ENCODE data around the gene RASA3. TPM values are rescaled to one million over a fixed set of nuclear protein-coding genes. Genes with fewer than 3 reads are reported as not detected.

Gene RASA3
- total and polyA plus RNA-seq, 9 of the 15 experiments (the other 6 are each of a cell fraction or from before 2014, with no cell fraction given): 0.72 to 25.3 (median 14.4) TPM

DNA sequence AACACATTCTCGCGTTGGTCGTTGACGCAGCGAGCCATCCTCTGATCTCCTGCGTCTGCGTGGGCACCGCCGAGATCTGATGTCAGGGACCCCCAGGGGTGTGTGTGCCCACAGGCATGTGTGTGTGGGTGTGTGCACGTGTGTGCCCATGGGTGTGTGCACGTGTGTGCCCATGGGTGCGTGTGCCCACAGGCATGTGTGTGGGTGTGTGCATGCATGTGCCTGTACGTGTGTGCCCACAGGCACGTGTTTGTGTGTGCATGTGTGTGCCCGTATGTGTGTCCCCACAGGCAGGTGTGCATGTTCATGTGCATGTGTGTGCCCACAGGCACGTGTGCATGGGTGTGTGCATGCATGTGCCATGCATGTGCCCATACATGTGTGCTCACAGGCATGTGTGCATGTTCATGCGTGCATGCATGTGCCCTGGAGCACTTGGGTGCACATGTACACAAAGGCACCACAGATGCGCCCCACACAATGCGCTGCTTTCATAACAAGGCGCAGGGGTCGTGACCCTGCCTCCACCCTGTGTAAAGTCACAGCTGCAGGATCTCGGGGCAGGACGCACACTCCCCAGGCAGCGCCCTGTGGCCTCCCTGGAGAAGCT, 77.5 kb downstream of the RASA3 start:
- intact Hi-C loops (cut with micrococcal nuclease) (no loop called here), in situ Hi-C loops (cut with MboI) (no loop called here)
- peaks cover 8% of the 10 kb centered on the region; the same call in 2 of the 3 replicates for H3K79me2 ChIP-seq (ENCODE audit: control insufficient read depth, insufficient read depth, low read length)
- H3K9me3 ChIP-seq (replicated peaks; ENCODE audit: control insufficient read depth, insufficient read depth, low read depth, low read length): no peaks in the 10 kb centered on the region
- no peak overlapping the region for H3K9ac ChIP-seq (ENCODE audit: insufficient read depth in 1 of 2, low read depth in 2 of 2, low read length in 2 of 2)
- H3K4me2 ChIP-seq (ENCODE audit: insufficient read depth, low read length): no peak overlapping the region
- no peak overlapping the region for H2AFZ ChIP-seq (ENCODE audit: low read depth, low read length)
- POLR2A ChIA-PET: interaction anchor here (0.6 kb wide), 1 partner anchor 11 kb away, joined by 3 read pairs; no protein-coding TSS in a partner anchor
- no peaks in the 10 kb centered on the region for H4K20me1 ChIP-seq (replicated peaks; ENCODE audit: control insufficient read depth, insufficient read depth, low read length)
- H3K4me3 ChIP-seq: no peak overlapping the region
- DNase-seq (ENCODE audit: extremely low read depth in 1 of 4, low spot score in 3 of 4) (no peak), FAIRE-seq (no peak), ATAC-seq (no peak)
- H3K4me1 ChIP-seq (replicated peaks in 1 of 2; ENCODE audit: control insufficient read depth in 2 of 2, insufficient read depth in 2 of 2, low read length in 2 of 2): peaks cover 4 to 59% of the 10 kb centered on the region in 2 experiments; a peak in 4 of 5 replicates
- BruUV-seq (replicated peaks): no TSS peak
- H3K9me1 ChIP-seq (ENCODE audit: control insufficient read depth, insufficient read depth, low read length): no peaks in the 10 kb centered on the region
- CTCF ChIA-PET (ENCODE audit: low intra/inter-chr PET ratio): no interaction called here
- H3K27me3 ChIP-seq (ENCODE audit: control insufficient read depth in 2 of 2, insufficient read depth in 2 of 2, low read length in 2 of 2): no peaks in the 10 kb centered on the region
- 94% methylated on average over 14 of the region's 24 CpGs for WGBS (ENCODE audit: insufficient coverage, low coverage, missing lambda C conversion rate)
- no peak overlapping the region for H3K27ac ChIP-seq (ENCODE audit: extremely low read depth, low read depth, low read length)
- H3K36me3 ChIP-seq (ENCODE audit: control insufficient read depth, insufficient read depth, low read length): peaks cover 12% of the 10 kb centered on the region; the same call in 1 of the 3 replicates
- TF ChIP-seq HNRNPL (IDR thresholded peaks at IDR 0.05; ENCODE audit: low read depth, low read length) (no peak), HCFC1 (IDR thresholded peaks at IDR 0.05; ENCODE audit: low read depth, low read length) (no peak), ZNF143 (CRISPR knock-in tag; IDR thresholded peaks at IDR 0.05) (peak; percentile 21; the same call in 1 of the 2 replicates), ZFP30 (CRISPR knock-in tag; IDR thresholded peaks at IDR 0.05; ENCODE audit: borderline replicate concordance) (no peak), ZNF551 (CRISPR knock-in tag; IDR thresholded peaks at IDR 0.05) (no peak), NFE2 (IDR thresholded peaks at IDR 0.05; ENCODE audit: low read depth) (no peak), GABPA (tag; conservative IDR thresholded peaks at IDR 0.05; ENCODE audit: low read depth) (no peak), KDM1A (IDR thresholded peaks at IDR 0.05) (peak in 1 of 2 experiments; percentile 26; a peak in 1 of 4 replicates), TCF7 (IDR thresholded peaks at IDR 0.05; ENCODE audit: borderline replicate concordance) (no peak), YY1 (IDR thresholded peaks at IDR 0.05; ENCODE audit: borderline replicate concordance in 1 of 3, control insufficient read depth in 1 of 3, extremely low read depth in 1 of 3, insufficient read depth in 3 of 3, insufficient read length in 1 of 3, insufficient replicate concordance in 2 of 3, low read depth in 1 of 3, low read length in 2 of 3) (no peak), ZBTB12 (CRISPR knock-in tag; IDR thresholded peaks at IDR 0.05) (no peak), HSF4 (CRISPR knock-in tag; IDR thresholded peaks at IDR 0.05; ENCODE audit: borderline replicate concordance) (no peak), ZNF507 (tag; conservative IDR thresholded peaks at IDR 0.05) (no peak), SP2 (IDR thresholded peaks at IDR 0.05; ENCODE audit: extremely low read depth, low read depth, low read length, poor library complexity, severe bottlenecking) (no peak), MYNN (IDR thresholded peaks at IDR 0.05) (no peak), MYNN (CRISPR knock-in tag; IDR thresholded peaks at IDR 0.05) (no peak), PHF8 (IDR thresholded peaks at IDR 0.05; ENCODE audit: borderline replicate concordance, low read length) (no peak), MEF2A (IDR thresholded peaks at IDR 0.05; ENCODE audit: control insufficient read depth, low read depth, low read length) (no peak), U2AF1 (optimal IDR thresholded peaks at IDR 0.05; ENCODE audit: low read depth, low read length) (no peak), PCBP2 (IDR thresholded peaks at IDR 0.05; ENCODE audit: low read depth, low read length, poor library complexity, severe bottlenecking) (no peak), FOXJ3 (CRISPR knock-in tag; IDR thresholded peaks at IDR 0.05) (no peak)
- TF ChIP-seq, protein P1, sequence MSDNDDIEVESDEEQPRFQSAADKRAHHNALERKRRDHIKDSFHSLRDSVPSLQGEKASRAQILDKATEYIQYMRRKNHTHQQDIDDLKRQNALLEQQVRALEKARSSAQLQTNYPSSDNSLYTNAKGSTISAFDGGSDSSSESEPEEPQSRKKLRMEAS (CRISPR knock-in tag; IDR thresholded peaks at IDR 0.05): peak; percentile 46; the same call in 1 of the 2 replicates

Measured in K562 (cell line).